ENCODE measurements around the gene ATXN7. TPM values are rescaled to one million over a fixed set of nuclear protein-coding genes. Genes with fewer than 3 reads are reported as not detected.
A peak's percentile ranks its signal among the peaks of the same experiment; 100 is the strongest.

ATXN7 gene
- polyA plus RNA-seq (6.7 and 8.2 TPM in 2 replicates), polyA minus RNA-seq (22.9 and 32.3 TPM in 2 replicates)

- H3K4me2 ChIP-seq (ENCODE audit: low read length): peak within 1 kb of the TSS; percentile 63
- peak within 1 kb of the TSS; percentile 90 for H3K9ac ChIP-seq (ENCODE audit: low read length)
- no peaks in the 10 kb centered on the region for H3K9me2 ChIP-seq (ENCODE audit: insufficient read depth, low read length)
- H3K9me3 ChIP-seq (ENCODE audit: low read length): no peaks in the 10 kb centered on the region
- H3K27me3 ChIP-seq (ENCODE audit: insufficient read depth, low read depth, low read length): no peaks in the 10 kb centered on the region
- H4K20me1 ChIP-seq (ENCODE audit: insufficient read depth): no peaks in the 10 kb centered on the region
- peak within 1 kb of the TSS; percentile 66 for H2AFZ ChIP-seq (ENCODE audit: low read depth, low read length)
- peak within 1 kb of the TSS; percentile 74 for H3K27ac ChIP-seq (ENCODE audit: low read length)
- peaks cover 20% of the 10 kb centered on the region for H3K79me2 ChIP-seq (replicated peaks; ENCODE audit: insufficient read depth, low read length)
- no peaks in the 10 kb centered on the region for H3K36me3 ChIP-seq (ENCODE audit: insufficient read depth, low read length)
- TF ChIP-seq TAF1 (IDR thresholded peaks at IDR 0.05; ENCODE audit: low read depth) (no peak), MXI1 (conservative IDR thresholded peaks at IDR 0.05; ENCODE audit: poor library complexity, severe bottlenecking) (peak; percentile 91), CTCF (IDR thresholded peaks at IDR 0.05; ENCODE audit: poor library complexity, severe bottlenecking) (no peak), RAD21 (conservative IDR thresholded peaks at IDR 0.05) (no peak), EZH2 (IDR thresholded peaks at IDR 0.05; ENCODE audit: borderline replicate concordance, insufficient read depth, low read length, poor library complexity, severe bottlenecking) (no peak), EP300 (conservative IDR thresholded peaks at IDR 0.05; ENCODE audit: poor library complexity, severe bottlenecking) (no peak), SMC3 (conservative IDR thresholded peaks at IDR 0.05; ENCODE audit: poor library complexity) (peak; percentile 16), POLR2AphosphoS5 (IDR thresholded peaks at IDR 0.05) (peak; percentile 40)
- TF ChIP-seq, protein P1, sequence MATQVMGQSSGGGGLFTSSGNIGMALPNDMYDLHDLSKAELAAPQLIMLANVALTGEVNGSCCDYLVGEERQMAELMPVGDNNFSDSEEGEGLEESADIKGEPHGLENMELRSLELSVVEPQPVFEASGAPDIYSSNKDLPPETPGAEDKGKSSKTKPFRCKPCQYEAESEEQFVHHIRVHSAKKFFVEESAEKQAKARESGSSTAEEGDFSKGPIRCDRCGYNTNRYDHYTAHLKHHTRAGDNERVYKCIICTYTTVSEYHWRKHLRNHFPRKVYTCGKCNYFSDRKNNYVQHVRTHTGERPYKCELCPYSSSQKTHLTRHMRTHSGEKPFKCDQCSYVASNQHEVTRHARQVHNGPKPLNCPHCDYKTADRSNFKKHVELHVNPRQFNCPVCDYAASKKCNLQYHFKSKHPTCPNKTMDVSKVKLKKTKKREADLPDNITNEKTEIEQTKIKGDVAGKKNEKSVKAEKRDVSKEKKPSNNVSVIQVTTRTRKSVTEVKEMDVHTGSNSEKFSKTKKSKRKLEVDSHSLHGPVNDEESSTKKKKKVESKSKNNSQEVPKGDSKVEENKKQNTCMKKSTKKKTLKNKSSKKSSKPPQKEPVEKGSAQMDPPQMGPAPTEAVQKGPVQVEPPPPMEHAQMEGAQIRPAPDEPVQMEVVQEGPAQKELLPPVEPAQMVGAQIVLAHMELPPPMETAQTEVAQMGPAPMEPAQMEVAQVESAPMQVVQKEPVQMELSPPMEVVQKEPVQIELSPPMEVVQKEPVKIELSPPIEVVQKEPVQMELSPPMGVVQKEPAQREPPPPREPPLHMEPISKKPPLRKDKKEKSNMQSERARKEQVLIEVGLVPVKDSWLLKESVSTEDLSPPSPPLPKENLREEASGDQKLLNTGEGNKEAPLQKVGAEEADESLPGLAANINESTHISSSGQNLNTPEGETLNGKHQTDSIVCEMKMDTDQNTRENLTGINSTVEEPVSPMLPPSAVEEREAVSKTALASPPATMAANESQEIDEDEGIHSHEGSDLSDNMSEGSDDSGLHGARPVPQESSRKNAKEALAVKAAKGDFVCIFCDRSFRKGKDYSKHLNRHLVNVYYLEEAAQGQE (IDR thresholded peaks at IDR 0.05; ENCODE audit: borderline replicate concordance): peak; percentile 16
- H3F3A ChIP-seq (ENCODE audit: insufficient read depth, low read length, poor library complexity, severe bottlenecking): no peaks in the 10 kb centered on the region
- H3K4me3 ChIP-seq (ENCODE audit: low read length): peak within 1 kb of the TSS; percentile 80
These were observed at the start of gene ATXN7, which contains the start of gene THOC7 for GRCh38 chr3:63863150-63864007. Gene ATXN7 (plus strand): TSS chr3:63863867. CDS start chr3:63912599, 48,732 bp downstream. Gene THOC7 (minus strand): TSS chr3:63863805. CDS start chr3:63863790, 15 bp downstream.

DNA sequence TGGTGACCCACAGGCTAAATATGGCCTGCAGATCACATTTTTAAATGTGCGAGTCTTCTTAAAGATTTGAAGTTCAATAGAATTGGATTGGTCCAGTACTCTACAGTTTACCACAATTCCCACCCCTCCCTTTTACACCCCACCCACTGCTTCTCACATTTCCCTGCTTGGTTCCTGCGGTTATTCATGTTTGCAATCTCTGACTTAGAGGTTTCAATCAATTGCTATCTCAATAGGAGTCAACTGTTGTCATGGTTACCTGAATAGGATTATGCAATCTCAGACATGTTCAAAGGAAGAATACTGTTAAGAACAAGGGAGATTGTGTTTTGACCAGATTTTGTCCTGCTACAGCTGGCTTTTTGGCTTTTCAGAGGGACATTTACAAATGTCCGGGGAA, 49.4 kb upstream of the ATXN7 start:
- Histone ChIP-seq H2AFZ (ENCODE audit: low read depth, low read length) (peak overlapping the region; percentile 46), H3K27me3 (ENCODE audit: insufficient read depth, low read depth, low read length) (no peaks in the 10 kb centered on the region), H3K27ac (ENCODE audit: low read length) (peak overlapping the region; percentile 9), H3K4me2 (ENCODE audit: low read length) (peak overlapping the region; percentile 60), H4K20me1 (ENCODE audit: insufficient read depth) (no peaks in the 10 kb centered on the region), H3K4me3 (ENCODE audit: low read length) (peak overlapping the region; percentile 41), H3K9me2 (ENCODE audit: insufficient read depth, low read length) (no peaks in the 10 kb centered on the region), H3K36me3 (ENCODE audit: insufficient read depth, low read length) (no peaks in the 10 kb centered on the region), H3K9ac (ENCODE audit: low read length) (no peak overlapping the region), H3F3A (ENCODE audit: insufficient read depth, low read length, poor library complexity, severe bottlenecking) (no peaks in the 10 kb centered on the region), H3K9me3 (ENCODE audit: low read length) (no peaks in the 10 kb centered on the region), H3K79me2 (replicated peaks; ENCODE audit: insufficient read depth, low read length) (no peaks in the 10 kb centered on the region)
- TF ChIP-seq POLR2AphosphoS5 (IDR thresholded peaks at IDR 0.05) (peak; percentile 42), RAD21 (conservative IDR thresholded peaks at IDR 0.05) (peak; percentile 29), MXI1 (conservative IDR thresholded peaks at IDR 0.05; ENCODE audit: poor library complexity, severe bottlenecking) (no peak)
- TF ChIP-seq, protein P1 (IDR thresholded peaks at IDR 0.05; ENCODE audit: borderline replicate concordance): no peak
